ENCODE data around the gene ANXA10.

- TF ChIP-seq CTCF (conservative IDR thresholded peaks at IDR 0.05; ENCODE audit: low read depth, low read length) = no peak
- TF ChIP-seq EZH2phosphoT487 (IDR thresholded peaks at IDR 0.05; ENCODE audit: borderline replicate concordance, low read length) = no peak
- no peak for TF ChIP-seq EZH2 (IDR thresholded peaks at IDR 0.05; ENCODE audit: low read length, unreplicated experiment)
Observed at GRCh38 chr4:168124008-168124641, 31.8 kb downstream of the ANXA10 start.

All from PC-3 (cell line).